Measurements from ENCODE around the gene THOC6. TPM values are rescaled to one million over a fixed set of nuclear protein-coding genes. Genes with fewer than 3 reads are reported as not detected.
"Not testable (repeated sequence)": the region's sequence is repeated elsewhere in the genome, so short reads cannot be mapped to it uniquely, and the experiment has no call there.

THOC6 gene
- total RNA-seq, 2 experiments from 2014 or later, result 12.0 to 12.9 TPM

DNA sequence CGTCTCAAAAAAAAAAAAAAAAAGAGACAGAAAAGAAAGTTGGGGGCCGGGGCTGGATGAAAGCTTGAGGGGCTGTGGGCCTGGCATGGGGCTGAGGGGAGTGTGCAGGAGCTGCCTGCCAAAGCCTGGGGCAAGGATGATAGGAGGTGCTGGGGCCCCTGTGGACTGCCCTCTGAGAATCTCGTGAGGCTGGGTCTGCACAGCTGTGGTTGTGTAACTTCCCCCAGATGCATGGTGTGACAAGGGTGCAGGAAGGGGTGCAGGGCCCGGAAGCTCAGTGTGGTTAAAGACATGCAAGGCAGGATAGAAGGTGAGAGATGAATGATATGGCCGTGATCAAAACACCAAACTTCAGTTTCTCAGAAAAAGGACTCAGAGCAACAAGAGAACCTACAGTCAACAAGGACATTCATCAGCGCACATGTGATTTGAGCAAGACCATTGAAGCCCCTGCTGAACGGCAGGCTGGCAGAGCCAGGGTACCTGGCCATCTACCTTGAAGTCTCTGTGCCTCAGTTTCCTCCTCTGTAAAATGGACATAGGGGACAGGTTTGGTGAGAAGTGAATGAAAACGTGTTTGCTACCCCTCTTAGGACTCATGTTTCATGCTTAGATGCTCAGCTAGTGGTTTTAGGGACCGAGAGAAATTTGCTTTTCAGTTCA, 51.2 kb downstream of the THOC6 start:
- ATAC-seq (ENCODE audit: poor library complexity) (peak; percentile 89), DNase-seq (peak; percentile 58 to 95 (median 82))
- Mint-ChIP-seq H3K27ac (peak overlapping the region; percentile 95), H3K36me3 (ENCODE audit: low read depth) (peaks cover 4% of the 10 kb centered on the region), H3K9me3 (no peaks in the 10 kb centered on the region), H3K4me1 (ENCODE audit: low read depth) (peaks cover 93% of the 10 kb centered on the region), H3K4me3 (peak overlapping the region; percentile 77), H3K27me3 (no peaks in the 10 kb centered on the region)
- ChIA-PET POLR2A (interaction anchor here (0.7 to 5.9 kb wide), 23 partner anchors 9 to 363 kb away, joined by 3 to 137 read pairs (median 8); partner anchors contain the start of genes FLYWCH2, IL32, ZNF213 and ZNF263), CTCF (interaction anchor here (0.9 to 4.7 kb wide), 3 partner anchors 16 to 54 kb away, joined by 3 to 24 read pairs (median 4); no protein-coding TSS in a partner anchor)
- Histone ChIP-seq H3K9me3 (ENCODE audit: control insufficient read depth in 1 of 2, insufficient read depth in 1 of 2, low read length in 2 of 2) (peaks cover 0 to 2% of the 10 kb centered on the region in 2 experiments), H3K4me3 (ENCODE audit: low read length) (peak overlapping the region; percentile 34), H3K27me3 (ENCODE audit: control insufficient read depth in 1 of 2, insufficient read depth in 2 of 2, low read length in 2 of 2) (no peaks in the 10 kb centered on the region), H3K27ac (ENCODE audit: low read depth in 1 of 2, low read length in 2 of 2) (peak overlapping the region; percentile 80 to 86), H3K36me3 (ENCODE audit: insufficient read depth, low read length) (peaks cover 1% of the 10 kb centered on the region), H3K4me1 (ENCODE audit: insufficient read depth, low read length) (peaks cover 96% of the 10 kb centered on the region)
- intact Hi-C loops (cut with DNase I, micrococcal nuclease), result no loop called here
- TF ChIP-seq, protein P1, sequence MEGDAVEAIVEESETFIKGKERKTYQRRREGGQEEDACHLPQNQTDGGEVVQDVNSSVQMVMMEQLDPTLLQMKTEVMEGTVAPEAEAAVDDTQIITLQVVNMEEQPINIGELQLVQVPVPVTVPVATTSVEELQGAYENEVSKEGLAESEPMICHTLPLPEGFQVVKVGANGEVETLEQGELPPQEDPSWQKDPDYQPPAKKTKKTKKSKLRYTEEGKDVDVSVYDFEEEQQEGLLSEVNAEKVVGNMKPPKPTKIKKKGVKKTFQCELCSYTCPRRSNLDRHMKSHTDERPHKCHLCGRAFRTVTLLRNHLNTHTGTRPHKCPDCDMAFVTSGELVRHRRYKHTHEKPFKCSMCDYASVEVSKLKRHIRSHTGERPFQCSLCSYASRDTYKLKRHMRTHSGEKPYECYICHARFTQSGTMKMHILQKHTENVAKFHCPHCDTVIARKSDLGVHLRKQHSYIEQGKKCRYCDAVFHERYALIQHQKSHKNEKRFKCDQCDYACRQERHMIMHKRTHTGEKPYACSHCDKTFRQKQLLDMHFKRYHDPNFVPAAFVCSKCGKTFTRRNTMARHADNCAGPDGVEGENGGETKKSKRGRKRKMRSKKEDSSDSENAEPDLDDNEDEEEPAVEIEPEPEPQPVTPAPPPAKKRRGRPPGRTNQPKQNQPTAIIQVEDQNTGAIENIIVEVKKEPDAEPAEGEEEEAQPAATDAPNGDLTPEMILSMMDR (IDR thresholded peaks at IDR 0.05), result no peak

DNA sequence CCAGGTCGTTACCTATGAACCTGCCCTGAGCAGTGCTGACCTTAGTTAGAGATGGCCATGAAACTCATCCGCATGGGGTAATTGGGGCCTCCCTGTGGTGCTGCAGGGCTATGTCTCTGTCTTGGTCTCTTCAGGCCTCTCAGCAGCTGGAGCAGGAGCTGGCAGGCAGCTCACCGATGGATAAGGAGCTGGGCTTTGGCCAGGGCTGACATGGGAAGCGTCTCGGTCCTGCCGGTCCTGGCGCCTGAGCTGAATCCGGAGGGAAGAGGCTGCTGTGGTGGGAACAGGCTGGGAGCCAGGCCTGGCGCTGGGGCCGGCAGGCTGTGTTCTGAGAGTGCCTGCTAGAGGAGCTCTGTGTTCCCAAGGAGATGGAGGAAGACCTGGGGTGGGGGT, 51.7 kb downstream of the THOC6 start:
- Mint-ChIP-seq H3K9me3 (no peaks in the 10 kb centered on the region), H3K36me3 (ENCODE audit: low read depth) (no peaks in the 10 kb centered on the region), H3K4me3 (peak overlapping the region; percentile 77), H3K27ac (peak overlapping the region; percentile 95), H3K4me1 (ENCODE audit: low read depth) (peaks cover 92% of the 10 kb centered on the region), H3K27me3 (no peaks in the 10 kb centered on the region)
- H3K36me3 ChIP-seq (ENCODE audit: insufficient read depth, low read length), result no peaks in the 10 kb centered on the region
- peaks cover 0 to 3% of the 10 kb centered on the region in 2 experiments for H3K9me3 ChIP-seq (ENCODE audit: control insufficient read depth in 1 of 2, insufficient read depth in 1 of 2, low read length in 2 of 2)
- CTCF ChIA-PET, result interaction anchor here (1.0 to 4.7 kb wide), 3 partner anchors 10 to 54 kb away, joined by 3 to 24 read pairs (median 4); partner anchors contain the start of gene IL32
- peak overlapping the region; percentile 80 to 86 for H3K27ac ChIP-seq (ENCODE audit: low read depth in 1 of 2, low read length in 2 of 2)
- ATAC-seq (ENCODE audit: poor library complexity) (peak; percentile 21), DNase-seq (peak in 2 of 14 experiments; percentile 56 to 60)
- POLR2A ChIA-PET, result interaction anchor here (0.6 to 5.9 kb wide), 19 partner anchors 10 to 208 kb away, joined by 3 to 137 read pairs (median 13); partner anchors contain the start of genes FLYWCH2, IL32, ZNF213 and ZNF263
- TF ChIP-seq, protein P1 (IDR thresholded peaks at IDR 0.05), result no peak
- peaks cover 95% of the 10 kb centered on the region for H3K4me1 ChIP-seq (ENCODE audit: insufficient read depth, low read length)
- H3K27me3 ChIP-seq (ENCODE audit: control insufficient read depth in 1 of 2, insufficient read depth in 2 of 2, low read length in 2 of 2), result no peaks in the 10 kb centered on the region
- H3K4me3 ChIP-seq (ENCODE audit: low read length), result peak overlapping the region; percentile 34
- intact Hi-C loops (cut with DNase I, micrococcal nuclease), result no loop called here

DNA sequence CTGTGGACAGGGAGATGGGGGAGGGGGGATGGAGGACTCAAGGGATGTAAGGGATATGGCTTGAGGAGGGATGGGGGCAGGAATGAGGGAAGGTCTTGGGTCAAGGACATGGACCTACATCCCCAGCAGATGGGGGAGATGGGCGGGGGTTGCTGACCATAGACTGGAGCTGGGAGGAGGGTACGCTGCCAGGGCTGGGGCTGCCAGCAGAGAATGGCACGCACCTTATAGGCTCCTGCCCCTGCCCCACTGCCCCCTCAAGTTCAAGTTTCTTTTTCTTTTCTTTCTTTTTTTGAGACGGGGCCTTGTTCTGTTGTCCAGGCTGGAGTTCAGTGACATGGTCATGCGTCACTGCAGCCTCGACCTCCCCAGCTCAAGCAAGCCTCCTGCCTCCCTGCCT, 52.1 kb downstream of the THOC6 start:
- intact Hi-C loops (cut with DNase I, micrococcal nuclease), result loop anchor here in 1 of 2 experiments (2.0 kb wide), 1 partner anchor 23 kb away; the partner anchor contains the start of gene ZSCAN10

More for the DNA sequence above, 52.1 kb downstream of the THOC6 start:
- not testable (repeated sequence) for H3K27me3 Mint-ChIP-seq; H3K36me3 Mint-ChIP-seq (ENCODE audit: low read depth); H3K9me3 ChIP-seq (ENCODE audit: control insufficient read depth in 1 of 2, insufficient read depth in 1 of 2, low read length in 2 of 2); ATAC-seq (ENCODE audit: poor library complexity); H3K9me3 Mint-ChIP-seq; H3K36me3 ChIP-seq (ENCODE audit: insufficient read depth, low read length); H3K27me3 ChIP-seq (ENCODE audit: control insufficient read depth in 1 of 2, insufficient read depth in 2 of 2, low read length in 2 of 2)
- ChIA-PET POLR2A (interaction anchor here (0.6 to 5.9 kb wide), 17 partner anchors 11 to 207 kb away, joined by 3 to 137 read pairs (median 13); partner anchors contain the start of genes IL32, ZNF213, ZNF263 and ZSCAN10), CTCF (interaction anchor here (1.0 to 4.7 kb wide), 5 partner anchors 11 to 72 kb away, joined by 3 to 24 read pairs (median 4); partner anchors contain the start of gene IL32)
- H3K27ac Mint-ChIP-seq, result peak overlapping the region; percentile 95
- DNase-seq, result peak in 1 of 14 experiments; percentile 21
- peak overlapping the region; percentile 80 for H3K4me3 Mint-ChIP-seq
- peak overlapping the region; percentile 34 for H3K4me3 ChIP-seq (ENCODE audit: low read length)
- peaks cover 95% of the 10 kb centered on the region for H3K4me1 ChIP-seq (ENCODE audit: insufficient read depth, low read length)
- H3K27ac ChIP-seq (ENCODE audit: low read depth in 1 of 2, low read length in 2 of 2), result peak overlapping the region; percentile 80 to 86
- peaks cover 92% of the 10 kb centered on the region for H3K4me1 Mint-ChIP-seq (ENCODE audit: low read depth)
